ENCODE results near the gene PHF20.

The PHF20 gene

DNA sequence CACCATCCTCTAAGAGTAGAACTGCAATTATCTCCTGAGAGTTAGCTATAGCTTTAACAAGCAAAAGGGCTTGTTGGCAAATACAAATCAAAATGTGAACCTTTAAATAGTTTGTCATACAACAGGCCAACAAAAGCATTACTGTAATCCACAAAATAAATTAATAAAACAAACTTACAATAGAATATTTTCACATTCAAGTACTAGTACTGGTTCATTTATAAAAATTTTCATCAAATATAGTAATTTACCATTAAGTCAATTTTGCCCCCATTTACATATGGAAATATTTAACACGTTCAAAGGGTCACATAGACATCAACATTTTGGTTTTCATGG, 39.2 kb upstream of the PHF20 start:
- Histone ChIP-seq H3F3A (ENCODE audit: insufficient read depth, low read length) (peaks cover 15% of the 10 kb centered on the region; the same call in 1 of the 2 replicates), H3K9ac (ENCODE audit: low read length) (no peak overlapping the region), H4K20me1 (ENCODE audit: insufficient read depth, low read length) (peaks cover 78% of the 10 kb centered on the region), H3K79me2 (ENCODE audit: low read length) (peaks cover 99% of the 10 kb centered on the region), H3K27ac (ENCODE audit: low read length) (no peak overlapping the region), H3K9me2 (replicated peaks; ENCODE audit: insufficient read depth, low read length) (no peaks in the 10 kb centered on the region), H3K9me3 (replicated peaks; ENCODE audit: insufficient read depth, low read length) (no peaks in the 10 kb centered on the region), H3K27me3 (replicated peaks; ENCODE audit: insufficient read depth, low read length) (no peaks in the 10 kb centered on the region), H3K36me3 (replicated peaks; ENCODE audit: insufficient read depth, low read length) (peaks cover 49% of the 10 kb centered on the region; the same call in 1 of the 2 replicates), H3K4me2 (ENCODE audit: low read depth, low read length) (no peak overlapping the region), H3K4me3 (ENCODE audit: low read length) (no peak overlapping the region), H3K4me1 (ENCODE audit: low read length) (peaks cover 5% of the 10 kb centered on the region; the same call in 1 of the 2 replicates), H2AFZ (ENCODE audit: low read length) (no peak overlapping the region)
- DNase-seq, result no peak
- no peak for TF ChIP-seq EZH2phosphoT487 (IDR thresholded peaks at IDR 0.05; ENCODE audit: low read length)
- no peak for TF ChIP-seq EZH2 (optimal IDR thresholded peaks at IDR 0.05; ENCODE audit: low read depth, low read length)
- TF ChIP-seq, protein P1, sequence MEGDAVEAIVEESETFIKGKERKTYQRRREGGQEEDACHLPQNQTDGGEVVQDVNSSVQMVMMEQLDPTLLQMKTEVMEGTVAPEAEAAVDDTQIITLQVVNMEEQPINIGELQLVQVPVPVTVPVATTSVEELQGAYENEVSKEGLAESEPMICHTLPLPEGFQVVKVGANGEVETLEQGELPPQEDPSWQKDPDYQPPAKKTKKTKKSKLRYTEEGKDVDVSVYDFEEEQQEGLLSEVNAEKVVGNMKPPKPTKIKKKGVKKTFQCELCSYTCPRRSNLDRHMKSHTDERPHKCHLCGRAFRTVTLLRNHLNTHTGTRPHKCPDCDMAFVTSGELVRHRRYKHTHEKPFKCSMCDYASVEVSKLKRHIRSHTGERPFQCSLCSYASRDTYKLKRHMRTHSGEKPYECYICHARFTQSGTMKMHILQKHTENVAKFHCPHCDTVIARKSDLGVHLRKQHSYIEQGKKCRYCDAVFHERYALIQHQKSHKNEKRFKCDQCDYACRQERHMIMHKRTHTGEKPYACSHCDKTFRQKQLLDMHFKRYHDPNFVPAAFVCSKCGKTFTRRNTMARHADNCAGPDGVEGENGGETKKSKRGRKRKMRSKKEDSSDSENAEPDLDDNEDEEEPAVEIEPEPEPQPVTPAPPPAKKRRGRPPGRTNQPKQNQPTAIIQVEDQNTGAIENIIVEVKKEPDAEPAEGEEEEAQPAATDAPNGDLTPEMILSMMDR (IDR thresholded peaks at IDR 0.05; ENCODE audit: low read length), result no peak

DNA sequence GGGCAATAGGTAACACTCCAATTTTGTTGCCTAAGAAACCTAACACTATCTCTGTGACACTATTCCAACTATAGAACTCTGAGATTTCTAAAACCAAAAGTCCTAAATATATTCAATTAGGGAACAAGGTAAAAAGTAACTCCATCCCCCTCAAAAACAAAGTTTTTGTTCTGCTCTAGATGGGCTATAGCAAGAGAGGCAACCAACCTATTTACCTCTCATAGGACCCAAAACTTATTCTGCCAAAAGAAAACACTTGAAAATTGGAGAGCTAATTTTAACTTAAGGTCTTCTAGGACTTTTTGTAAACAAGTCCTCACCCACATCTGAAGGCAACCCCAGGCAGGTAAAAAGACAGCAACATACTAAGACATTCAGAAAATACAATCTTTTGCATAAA, 37.4 kb upstream of the PHF20 start:
- H3K4me3 ChIP-seq (ENCODE audit: low read length), result no peak overlapping the region
- H3K4me2 ChIP-seq (ENCODE audit: low read depth, low read length), result no peak overlapping the region
- no peak overlapping the region for H2AFZ ChIP-seq (ENCODE audit: low read length)

DNA sequence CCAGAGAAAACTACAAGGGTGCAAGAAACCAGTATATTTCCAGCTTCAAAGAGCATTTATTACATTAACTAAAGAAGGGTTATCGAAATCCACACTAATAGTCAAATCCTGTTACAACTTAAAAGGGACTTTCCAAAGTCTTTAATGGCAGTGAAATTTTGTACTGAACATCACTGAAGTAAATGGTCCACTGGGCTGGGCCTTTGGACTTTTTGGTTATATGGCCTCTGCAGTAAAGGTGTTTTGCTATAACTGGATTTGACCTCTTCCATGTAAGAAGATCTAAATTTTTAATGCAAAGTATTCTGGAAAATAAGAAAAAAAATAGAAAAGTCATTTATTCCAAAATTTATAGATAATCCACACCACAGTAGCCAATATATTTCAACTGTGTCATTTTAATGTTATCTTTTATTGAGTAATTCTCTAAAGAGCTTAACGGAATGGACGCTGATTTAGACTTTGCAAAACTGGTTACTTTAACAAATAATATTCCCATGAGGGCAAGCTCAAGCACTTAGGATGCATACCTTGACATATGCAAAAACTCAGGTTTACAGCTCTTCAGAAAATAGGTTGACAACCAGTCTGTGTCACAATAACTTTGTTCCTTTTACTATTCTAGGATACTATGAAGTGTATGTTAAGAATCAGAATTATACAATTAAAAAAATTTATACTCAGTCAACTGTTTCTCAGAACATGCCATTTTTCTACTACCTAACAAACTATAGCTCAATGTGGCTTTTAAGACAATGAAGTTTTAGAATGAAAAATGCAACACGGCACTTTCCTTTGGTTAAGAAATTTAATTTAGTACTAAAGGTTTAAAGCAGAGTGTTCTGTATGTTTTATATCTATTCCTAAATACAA, 36.8 kb upstream of the PHF20 start:
- TF ChIP-seq EZH2 (optimal IDR thresholded peaks at IDR 0.05; ENCODE audit: low read depth, low read length) (no peak), EZH2phosphoT487 (IDR thresholded peaks at IDR 0.05; ENCODE audit: low read length) (no peak)
- TF ChIP-seq, protein P1 (IDR thresholded peaks at IDR 0.05; ENCODE audit: low read length), result no peak
- no peaks in the 10 kb centered on the region for H3K9me2 ChIP-seq (replicated peaks; ENCODE audit: insufficient read depth, low read length)
- H3K4me3 ChIP-seq (ENCODE audit: low read length), result no peak overlapping the region
- peaks cover 20% of the 10 kb centered on the region for H3F3A ChIP-seq (ENCODE audit: insufficient read depth, low read length)
- no peak overlapping the region for H3K9ac ChIP-seq (ENCODE audit: low read length)
- peaks cover 88% of the 10 kb centered on the region for H4K20me1 ChIP-seq (ENCODE audit: insufficient read depth, low read length)
- no peak overlapping the region for H2AFZ ChIP-seq (ENCODE audit: low read length)
- no peak for DNase-seq
- peaks cover 13% of the 10 kb centered on the region for H3K4me1 ChIP-seq (ENCODE audit: low read length)
- no peak overlapping the region for H3K4me2 ChIP-seq (ENCODE audit: low read depth, low read length)
- no peak overlapping the region for H3K27ac ChIP-seq (ENCODE audit: low read length)
- no peaks in the 10 kb centered on the region for H3K9me3 ChIP-seq (replicated peaks; ENCODE audit: insufficient read depth, low read length)
- peaks cover 58% of the 10 kb centered on the region for H3K36me3 ChIP-seq (replicated peaks; ENCODE audit: insufficient read depth, low read length)
- H3K27me3 ChIP-seq (replicated peaks; ENCODE audit: insufficient read depth, low read length), result no peaks in the 10 kb centered on the region
- peaks cover 100% of the 10 kb centered on the region for H3K79me2 ChIP-seq (ENCODE audit: low read length)

More for the DNA sequence above, 37.4 kb upstream of the PHF20 start:
- peaks cover 88% of the 10 kb centered on the region for H4K20me1 ChIP-seq (ENCODE audit: insufficient read depth, low read length)
- no peak overlapping the region for H3K9ac ChIP-seq (ENCODE audit: low read length)
- no peaks in the 10 kb centered on the region for H3K27me3 ChIP-seq (replicated peaks; ENCODE audit: insufficient read depth, low read length)
- no peak for TF ChIP-seq EZH2phosphoT487 (IDR thresholded peaks at IDR 0.05; ENCODE audit: low read length)
- TF ChIP-seq, protein P1 (IDR thresholded peaks at IDR 0.05; ENCODE audit: low read length), result no peak
- no peak for TF ChIP-seq EZH2 (optimal IDR thresholded peaks at IDR 0.05; ENCODE audit: low read depth, low read length)
- peaks cover 100% of the 10 kb centered on the region for H3K79me2 ChIP-seq (ENCODE audit: low read length)
- DNase-seq, result no peak
- H3K9me3 ChIP-seq (replicated peaks; ENCODE audit: insufficient read depth, low read length), result no peaks in the 10 kb centered on the region
- peaks cover 56% of the 10 kb centered on the region for H3K36me3 ChIP-seq (replicated peaks; ENCODE audit: insufficient read depth, low read length)
- no peak overlapping the region for H3K27ac ChIP-seq (ENCODE audit: low read length)
- H3F3A ChIP-seq (ENCODE audit: insufficient read depth, low read length), result peaks cover 17% of the 10 kb centered on the region
- H3K9me2 ChIP-seq (replicated peaks; ENCODE audit: insufficient read depth, low read length), result no peaks in the 10 kb centered on the region
- peaks cover 13% of the 10 kb centered on the region for H3K4me1 ChIP-seq (ENCODE audit: low read length)
